Upper lobe of right lung (tissue), 1 donor: ENCODE results near the gene MT4. TPM values are rescaled to one million over a fixed set of nuclear protein-coding genes. Genes with fewer than 3 reads are reported as not detected.
A peak's percentile ranks its signal among the peaks of the same experiment; 100 is the strongest.

Source experiments
- ATAC-seq: fragments of 200-7000 bp; cut with Tn5 transposase; one replicate; pipeline ENCODE4 v1.9.1; 2020; ENCODE audit warnings: mild to moderate bottlenecking, moderate library complexity
- DNase-seq: peaks from one replicate; pipeline ENCODE4 v3.0.0-alpha.2; 2020
- H3K27ac ChIP-seq: fragments of 200-600 bp; one replicate; pipeline ENCODE4 v1.8.0; 2022
- H3K27me3 ChIP-seq: fragments of 200-600 bp; one replicate; pipeline ENCODE4 v1.8.0; 2022; ENCODE audit warnings: mild to moderate bottlenecking
- H3K36me3 ChIP-seq: fragments of 200-600 bp; one replicate; pipeline ENCODE4 v1.8.0; 2022
- H3K4me1 ChIP-seq: fragments of 200-600 bp; one replicate; pipeline ENCODE4 v1.8.0; 2022
- H3K4me3 ChIP-seq: fragments of 200-600 bp; one replicate; pipeline ENCODE4 v1.8.0; 2022; ENCODE audit warnings: mild to moderate bottlenecking
- H3K9me3 ChIP-seq: fragments of 200-600 bp; one replicate; pipeline ENCODE4 v1.8.0; 2022
- CTCF ChIP-seq: fragments of 200-600 bp; IDR thresholded peaks from one replicate; pipeline ENCODE4 v1.8.0; 2022; ENCODE audit warnings: antibody characterized with exemption
- intact Hi-C: fragments of 100-400 bp; cut with DNase I; formaldehyde crosslinking; loops from one replicate; pipeline ENCODE4 v1.11.0; 2022
- total RNA-seq: library from RNA; stranded (reverse); fragmentation: NEBNext Ultra II Directional; extraction: Animal tissue kit (Norgen Biotek cat#: 25700); gene quantifications from one replicate; pipeline ENCODE4 v1.2.1, GENCODE V29; 2021
- donor health status: DM: no; HTN: yes; CAD: no; lungs with severe emphysema.

MT4 gene
- total RNA-seq, 1 donor from 2014 or later: not detected

DNA sequence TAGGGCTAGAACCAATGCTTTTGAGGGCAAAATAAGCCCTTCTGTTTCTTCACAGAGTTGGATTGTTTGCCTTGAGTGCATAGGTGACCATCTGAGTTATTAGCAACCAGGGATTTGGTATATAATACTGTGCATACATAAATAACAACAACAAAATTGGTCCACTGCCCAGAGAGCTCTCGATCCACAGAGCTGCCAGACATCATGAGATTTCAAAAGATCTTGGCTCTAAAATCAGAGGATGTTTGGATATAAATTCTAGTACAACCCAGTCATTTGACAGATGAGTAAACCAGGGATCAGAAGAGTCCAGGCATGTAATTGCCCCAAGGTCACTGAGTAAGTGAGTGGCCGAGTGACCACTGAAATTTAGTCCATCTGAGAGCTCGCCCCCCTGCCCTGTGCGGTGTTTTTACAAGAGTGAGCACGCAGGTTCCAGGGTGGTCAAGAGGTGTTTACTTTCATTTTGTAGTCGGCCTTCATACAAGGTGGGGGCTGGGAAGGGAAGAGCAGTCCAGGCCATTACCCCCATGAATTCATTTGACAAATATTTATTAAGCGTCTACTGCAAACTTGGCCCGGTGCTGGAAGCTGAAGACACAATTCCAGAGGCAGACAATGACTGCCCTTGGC is 41.7 kb downstream of the MT4 start:
- TF ChIP-seq CTCF: no peak
- H3K27me3 ChIP-seq: no peaks in the 10 kb centered on the region
- no peak for ATAC-seq
- no peak for DNase-seq
- no peak overlapping the region for H3K4me3 ChIP-seq
- no peaks in the 10 kb centered on the region for H3K9me3 ChIP-seq
- H3K4me1 ChIP-seq: peaks cover 39% of the 10 kb centered on the region
- H3K36me3 ChIP-seq: no peaks in the 10 kb centered on the region
- intact Hi-C loops: no loop called here
- peak overlapping the region; percentile 97 for H3K27ac ChIP-seq

DNA sequence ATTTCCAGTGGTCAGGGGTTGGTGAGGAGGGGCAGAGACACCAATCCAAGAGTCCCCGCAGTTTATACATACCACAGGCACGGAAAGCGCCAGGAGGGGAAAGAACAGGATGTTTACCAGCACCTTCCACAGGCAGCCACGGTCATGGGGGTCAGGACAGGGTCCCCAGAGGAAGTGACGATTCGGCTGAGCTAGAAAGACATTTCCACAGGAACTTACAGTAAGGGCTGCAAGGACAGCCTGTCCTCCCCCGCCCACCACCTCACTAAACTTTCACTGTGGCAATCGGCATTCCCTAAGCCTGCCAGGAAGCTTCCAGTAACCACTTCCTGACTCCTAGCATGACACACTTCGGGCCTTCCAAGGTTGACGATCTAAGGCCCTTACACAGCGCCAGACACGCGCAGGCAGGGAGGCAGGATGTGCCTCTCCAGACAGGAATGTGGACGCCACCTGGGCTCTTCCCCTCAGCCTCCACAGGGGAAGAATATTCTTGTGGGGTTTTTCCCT is 42.3 kb downstream of the MT4 start:
- Histone ChIP-seq H3K36me3 (no peaks in the 10 kb centered on the region), H3K9me3 (no peaks in the 10 kb centered on the region), H3K4me3 (no peak overlapping the region), H3K4me1 (peaks cover 39% of the 10 kb centered on the region), H3K27me3 (no peaks in the 10 kb centered on the region), H3K27ac (peak overlapping the region; percentile 97)
- TF ChIP-seq CTCF: no peak
- intact Hi-C loops: no loop called here
- DNase-seq (peak; percentile 82), ATAC-seq (peak; percentile 48)

DNA sequence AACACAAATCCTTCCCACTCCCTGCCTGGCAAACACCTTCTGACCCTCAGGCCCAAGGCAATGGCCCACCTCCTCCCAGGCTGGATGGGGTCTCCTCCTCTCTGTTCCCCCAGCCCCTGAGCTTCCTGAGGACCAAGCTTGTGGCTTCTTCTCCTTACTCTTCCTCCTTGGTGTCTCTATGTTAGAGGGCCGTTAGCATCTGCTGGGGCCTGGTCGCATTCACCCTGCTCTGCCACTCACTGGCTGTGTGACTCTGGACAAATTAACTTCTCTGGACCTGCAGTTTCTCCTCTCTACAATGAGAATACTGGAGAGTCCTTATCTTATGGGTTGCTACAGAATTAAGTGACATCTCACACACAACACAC is 42.8 kb downstream of the MT4 start:
- no peak for TF ChIP-seq CTCF
- Histone ChIP-seq H3K36me3 (no peaks in the 10 kb centered on the region), H3K4me3 (peak overlapping the region; percentile 75), H3K4me1 (peaks cover 39% of the 10 kb centered on the region), H3K9me3 (no peaks in the 10 kb centered on the region), H3K27me3 (no peaks in the 10 kb centered on the region), H3K27ac (peak overlapping the region; percentile 97)
- ATAC-seq: no peak
- no peak for DNase-seq
- intact Hi-C loops: no loop called here

- Histone ChIP-seq H3K27me3 (no peaks in the 10 kb centered on the region), H3K4me3 (peak within 1 kb of the TSS; percentile 75), H3K9me3 (no peaks in the 10 kb centered on the region), H3K36me3 (no peaks in the 10 kb centered on the region), H3K4me1 (peaks cover 39% of the 10 kb centered on the region), H3K27ac (peak within 1 kb of the TSS; percentile 97)
- intact Hi-C loops: no loop called here
- peak; percentile 91 for ATAC-seq
- no peak for TF ChIP-seq CTCF
- peak; percentile 98 for DNase-seq
Observed at GRCh38 chr16:56608043-56608875, 43.4 kb downstream of the MT4 start, which contains the start of gene MT2A. MT2A (plus strand) TSS chr16:56608584; CDS start chr16:56608656, 72 bp downstream.

- no peaks in the 10 kb centered on the region for H3K36me3 ChIP-seq
- H3K4me3 ChIP-seq: peak overlapping the region; percentile 75
- ATAC-seq (no peak), DNase-seq (no peak)
- H3K9me3 ChIP-seq: no peaks in the 10 kb centered on the region
- no peaks in the 10 kb centered on the region for H3K27me3 ChIP-seq
- no peak for TF ChIP-seq CTCF
- H3K4me1 ChIP-seq: peaks cover 39% of the 10 kb centered on the region
- intact Hi-C loops: no loop called here
- peak overlapping the region; percentile 97 for H3K27ac ChIP-seq
Observed at GRCh38 chr16:56608876-56609462, 44.1 kb downstream of the MT4 start.
